Endothelial cell of umbilical vein (primary cell): ENCODE measurements around the gene KCND1.

ENCODE experiments used
- CTCF ChIP-seq, 2 donors: IDR thresholded peaks; 1 replicate in 1 of 2; 2 replicates in 1 of 2; pipeline ENCODE4 v1.5.1; 2011; ENCODE audit warnings: low read length in 2 of 2, mild to moderate bottlenecking in 2 of 2, moderate library complexity in 2 of 2, control low read depth in 1 of 2, inconsistent platforms in 1 of 2, low read depth in 1 of 2; ENCODE audit not compliant: insufficient read depth in 1 of 2; ENCODE audit errors: extremely low read depth in 1 of 2
- POLR2AphosphoS5 ChIP-seq: IDR thresholded peaks from 2 replicates; pipeline ENCODE4 v1.6.1; 2012; ENCODE audit warnings: low read depth, mild to moderate bottlenecking, control low read depth, low read length, moderate library complexity; ENCODE audit not compliant: insufficient read depth

- TF ChIP-seq POLR2AphosphoS5, result no peak
- no peak for TF ChIP-seq CTCF (IDR thresholded peaks at IDR 0.05; ENCODE audit: extremely low read depth in 1 of 2, insufficient read depth in 1 of 2, low read depth in 1 of 2, low read length in 2 of 2)
These were observed 34.4 kb downstream of the KCND1 start for GRCh38 chrX:48937054-48937907.
